Adrenal gland (tissue), 5 donors: ENCODE measurements around the gene KCNMA1.
"Not testable (repeated sequence)": the region's sequence is repeated elsewhere in the genome, so short reads cannot be mapped to it uniquely, and the experiment has no call there.

ENCODE experiments used
- CTCF ChIP-seq, 6 experiments: fragments of 450-650 bp in 4 of 6; fragments of 200-600 bp in 2 of 6; sonication (generic) in 1 of 6; IDR thresholded peaks; 1 replicate in 5 of 6; 2 replicates in 1 of 6; pipeline versions ENCODE4 v1.5.1 to v1.8.0; 2016 to 2021; ENCODE audit warnings: antibody characterized with exemption in 6 of 6, mild to moderate bottlenecking in 2 of 6, moderate library complexity in 1 of 6
- POLR2A ChIP-seq, 2 donors: fragments of 450-650 bp; IDR thresholded peaks; one replicate each; pipeline ENCODE4 v1.6.1; 2017; ENCODE audit warnings: antibody characterized with exemption in 2 of 2, mild to moderate bottlenecking in 2 of 2, moderate library complexity in 1 of 2
- donor health status: DM: no; HTN: no; CAD: no.

GRCh38 chr10:77683088-77683432 is 45.5 kb upstream of the KCNMA1 start:
- not testable (repeated sequence) for TF ChIP-seq CTCF, POLR2A (IDR thresholded peaks at IDR 0.05)
